ENCODE measurements around the gene N4BP2L1.

GRCh38 chr13:32423592-32423991 lies 4.3 kb downstream of the N4BP2L1 start:
- TF ChIP-seq HMGXB4 (CRISPR knock-in tag; IDR thresholded peaks at IDR 0.05; ENCODE audit: borderline replicate concordance) (no peak), RFX5 (IDR thresholded peaks at IDR 0.05) (no peak), POLR2A (IDR thresholded peaks at IDR 0.05; ENCODE audit: low read length) (no peak), ZSCAN20 (CRISPR knock-in tag; IDR thresholded peaks at IDR 0.05) (no peak)
- TF ChIP-seq, protein P1, sequence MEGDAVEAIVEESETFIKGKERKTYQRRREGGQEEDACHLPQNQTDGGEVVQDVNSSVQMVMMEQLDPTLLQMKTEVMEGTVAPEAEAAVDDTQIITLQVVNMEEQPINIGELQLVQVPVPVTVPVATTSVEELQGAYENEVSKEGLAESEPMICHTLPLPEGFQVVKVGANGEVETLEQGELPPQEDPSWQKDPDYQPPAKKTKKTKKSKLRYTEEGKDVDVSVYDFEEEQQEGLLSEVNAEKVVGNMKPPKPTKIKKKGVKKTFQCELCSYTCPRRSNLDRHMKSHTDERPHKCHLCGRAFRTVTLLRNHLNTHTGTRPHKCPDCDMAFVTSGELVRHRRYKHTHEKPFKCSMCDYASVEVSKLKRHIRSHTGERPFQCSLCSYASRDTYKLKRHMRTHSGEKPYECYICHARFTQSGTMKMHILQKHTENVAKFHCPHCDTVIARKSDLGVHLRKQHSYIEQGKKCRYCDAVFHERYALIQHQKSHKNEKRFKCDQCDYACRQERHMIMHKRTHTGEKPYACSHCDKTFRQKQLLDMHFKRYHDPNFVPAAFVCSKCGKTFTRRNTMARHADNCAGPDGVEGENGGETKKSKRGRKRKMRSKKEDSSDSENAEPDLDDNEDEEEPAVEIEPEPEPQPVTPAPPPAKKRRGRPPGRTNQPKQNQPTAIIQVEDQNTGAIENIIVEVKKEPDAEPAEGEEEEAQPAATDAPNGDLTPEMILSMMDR (IDR thresholded peaks at IDR 0.05) = no peak

All from A549 (cell line).